ENCODE results near the gene EPX.

DNA sequence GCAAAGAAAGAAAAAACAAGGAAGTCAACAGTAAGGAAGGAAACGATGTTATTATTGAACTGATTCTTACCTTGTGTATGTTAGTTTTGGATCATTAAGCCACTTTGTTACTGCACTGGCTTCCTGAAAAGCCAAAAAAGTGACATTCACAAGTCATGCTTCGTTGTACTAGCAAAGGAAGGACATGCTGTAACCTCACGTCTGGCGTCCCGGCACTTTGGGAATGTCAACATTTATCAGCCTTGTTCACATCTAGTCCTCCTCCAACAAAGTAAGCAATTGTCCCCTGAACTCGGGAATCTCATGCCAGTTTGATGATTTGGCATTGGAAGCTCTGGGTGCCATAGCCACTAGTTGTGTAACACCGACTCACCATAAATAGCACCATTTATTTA is 27.3 kb downstream of the EPX start:
- TF ChIP-seq, protein P1, sequence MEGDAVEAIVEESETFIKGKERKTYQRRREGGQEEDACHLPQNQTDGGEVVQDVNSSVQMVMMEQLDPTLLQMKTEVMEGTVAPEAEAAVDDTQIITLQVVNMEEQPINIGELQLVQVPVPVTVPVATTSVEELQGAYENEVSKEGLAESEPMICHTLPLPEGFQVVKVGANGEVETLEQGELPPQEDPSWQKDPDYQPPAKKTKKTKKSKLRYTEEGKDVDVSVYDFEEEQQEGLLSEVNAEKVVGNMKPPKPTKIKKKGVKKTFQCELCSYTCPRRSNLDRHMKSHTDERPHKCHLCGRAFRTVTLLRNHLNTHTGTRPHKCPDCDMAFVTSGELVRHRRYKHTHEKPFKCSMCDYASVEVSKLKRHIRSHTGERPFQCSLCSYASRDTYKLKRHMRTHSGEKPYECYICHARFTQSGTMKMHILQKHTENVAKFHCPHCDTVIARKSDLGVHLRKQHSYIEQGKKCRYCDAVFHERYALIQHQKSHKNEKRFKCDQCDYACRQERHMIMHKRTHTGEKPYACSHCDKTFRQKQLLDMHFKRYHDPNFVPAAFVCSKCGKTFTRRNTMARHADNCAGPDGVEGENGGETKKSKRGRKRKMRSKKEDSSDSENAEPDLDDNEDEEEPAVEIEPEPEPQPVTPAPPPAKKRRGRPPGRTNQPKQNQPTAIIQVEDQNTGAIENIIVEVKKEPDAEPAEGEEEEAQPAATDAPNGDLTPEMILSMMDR (IDR thresholded peaks at IDR 0.05): no peak
- TF ChIP-seq POLR2A (IDR thresholded peaks at IDR 0.05): no peak
